Activated gamma-delta T cell (primary cell): ENCODE results near the gene LRP10.
"Not testable (repeated sequence)": the region's sequence is repeated elsewhere in the genome, so short reads cannot be mapped to it uniquely, and the experiment has no call there.

ENCODE experiments used
- DNase-seq: peaks from one replicate; lab custom pipeline; 2025; lab: John Stamatoyannopoulos, UW

LRP10 gene

GRCh38 chr14:22887260-22887989, 15.9 kb downstream of the LRP10 start:
- DNase-seq: no peak

- DNase-seq: no peak
Observed at GRCh38 chr14:22887990-22888378, 16.4 kb downstream of the LRP10 start.

- no peak for DNase-seq
Observed at GRCh38 chr14:22888662-22889061, 17.1 kb downstream of the LRP10 start.

- DNase-seq: no peak
Observed at GRCh38 chr14:22890416-22890815, 18.9 kb downstream of the LRP10 start.

GRCh38 chr14:22892488-22892887, 20.9 kb downstream of the LRP10 start:
- no peak for DNase-seq

GRCh38 chr14:22893706-22894105, 22.2 kb downstream of the LRP10 start:
- DNase-seq: no peak

GRCh38 chr14:22895402-22895801, 23.9 kb downstream of the LRP10 start:
- no peak for DNase-seq

GRCh38 chr14:22896356-22896755, 24.8 kb downstream of the LRP10 start:
- no peak for DNase-seq

GRCh38 chr14:22896760-22897159, 25.2 kb downstream of the LRP10 start:
- DNase-seq: no peak

GRCh38 chr14:22897357-22897756, 25.8 kb downstream of the LRP10 start:
- DNase-seq: no peak

GRCh38 chr14:22898302-22899090, 27.0 kb downstream of the LRP10 start:
- no peak for DNase-seq

GRCh38 chr14:22900081-22900799, 28.7 kb downstream of the LRP10 start:
- no peak for DNase-seq

GRCh38 chr14:22901799-22902198, 30.3 kb downstream of the LRP10 start:
- no peak for DNase-seq

GRCh38 chr14:22903742-22904087, 32.2 kb downstream of the LRP10 start:
- no peak for DNase-seq

GRCh38 chr14:22905627-22906026, 34.1 kb downstream of the LRP10 start:
- DNase-seq: no peak

GRCh38 chr14:22906073-22906472, 34.5 kb downstream of the LRP10 start:
- no peak for DNase-seq

- no peak for DNase-seq
Observed at GRCh38 chr14:22907429-22907828, 35.9 kb downstream of the LRP10 start.

GRCh38 chr14:22908601-22909000, 37.1 kb downstream of the LRP10 start:
- DNase-seq: no peak

GRCh38 chr14:22910916-22911315, 39.4 kb downstream of the LRP10 start:
- no peak for DNase-seq

GRCh38 chr14:22914836-22915235, 43.3 kb downstream of the LRP10 start:
- not testable (repeated sequence) for DNase-seq

GRCh38 chr14:22915886-22916521, 44.5 kb downstream of the LRP10 start:
- no peak for DNase-seq
